Activated T-cell treated with anti-CD3 and anti-CD28 coated beads, Interleukin-2, amount 50 U/mL, for 24 hours (primary cell): Measurements from ENCODE around the gene RAB4A.
"Not testable (repeated sequence)": the region's sequence is repeated elsewhere in the genome, so short reads cannot be mapped to it uniquely, and the experiment has no call there.

Experiments
- DNase-seq: peaks from one replicate; pipeline ENCODE4 v3.0.0-alpha.2; 2020
- H3K27ac Mint-ChIP-seq: 2 replicates; pipeline ENCODE4 v1.8.0; 2020; ENCODE audit warnings: mild to moderate bottlenecking, mixed read lengths
- H3K27me3 Mint-ChIP-seq: 2 replicates; pipeline ENCODE4 v1.8.0; 2020; ENCODE audit warnings: mixed read lengths
- H3K36me3 Mint-ChIP-seq: 2 replicates; pipeline ENCODE4 v1.8.0; 2020; ENCODE audit warnings: low read depth, mixed read lengths
- H3K4me1 Mint-ChIP-seq: 2 replicates; pipeline ENCODE4 v1.8.0; 2020; ENCODE audit warnings: low read depth, mixed read lengths
- H3K4me3 Mint-ChIP-seq: 2 replicates; pipeline ENCODE4 v1.8.0; 2020; ENCODE audit warnings: mild to moderate bottlenecking, moderate library complexity, mixed read lengths
- H3K9me3 Mint-ChIP-seq: 2 replicates; pipeline ENCODE4 v1.8.0; 2020; ENCODE audit warnings: mixed read lengths

The RAB4A gene

GRCh38 chr1:229310833-229311232, 39.9 kb downstream of the RAB4A start:
- H3K27ac Mint-ChIP-seq, result no peak overlapping the region
- peaks cover 55% of the 10 kb centered on the region for H3K36me3 Mint-ChIP-seq
- no peaks in the 10 kb centered on the region for H3K27me3 Mint-ChIP-seq
- H3K4me1 Mint-ChIP-seq, result no peaks in the 10 kb centered on the region
- H3K9me3 Mint-ChIP-seq, result no peaks in the 10 kb centered on the region
- DNase-seq, result no peak
- H3K4me3 Mint-ChIP-seq, result no peak overlapping the region

- Mint-ChIP-seq H3K4me1 (no peaks in the 10 kb centered on the region), H3K4me3 (no peak overlapping the region), H3K9me3 (no peaks in the 10 kb centered on the region), H3K36me3 (peaks cover 41% of the 10 kb centered on the region), H3K27ac (no peak overlapping the region), H3K27me3 (no peaks in the 10 kb centered on the region)
- no peak for DNase-seq
These were observed 45.3 kb downstream of the RAB4A start for GRCh38 chr1:229316166-229316565.

GRCh38 chr1:229318056-229318455, 47.1 kb downstream of the RAB4A start:
- DNase-seq, result no peak
- Mint-ChIP-seq H3K36me3 (peaks cover 37% of the 10 kb centered on the region), H3K4me3 (no peak overlapping the region), H3K4me1 (no peaks in the 10 kb centered on the region), H3K27ac (no peak overlapping the region), H3K27me3 (no peaks in the 10 kb centered on the region), H3K9me3 (no peaks in the 10 kb centered on the region)

- peak overlapping the region; percentile 22 for H3K27ac Mint-ChIP-seq
- no peaks in the 10 kb centered on the region for H3K9me3 Mint-ChIP-seq
- no peak for DNase-seq
- H3K27me3 Mint-ChIP-seq, result no peaks in the 10 kb centered on the region
- H3K36me3 Mint-ChIP-seq, result peaks cover 44% of the 10 kb centered on the region
- H3K4me1 Mint-ChIP-seq, result peaks cover 4% of the 10 kb centered on the region
- H3K4me3 Mint-ChIP-seq, result no peak overlapping the region
These were observed 48.6 kb downstream of the RAB4A start for GRCh38 chr1:229319487-229319886.

- no peaks in the 10 kb centered on the region for H3K27me3 Mint-ChIP-seq
- H3K27ac Mint-ChIP-seq, result no peak overlapping the region
- no peak for DNase-seq
- H3K36me3 Mint-ChIP-seq, result peaks cover 72% of the 10 kb centered on the region
- no peak overlapping the region for H3K4me3 Mint-ChIP-seq
- H3K9me3 Mint-ChIP-seq, result no peaks in the 10 kb centered on the region
- H3K4me1 Mint-ChIP-seq, result peaks cover 31% of the 10 kb centered on the region
These were observed 52.3 kb downstream of the RAB4A start for GRCh38 chr1:229323201-229323600.

GRCh38 chr1:229323885-229324553, 53.1 kb downstream of the RAB4A start:
- no peaks in the 10 kb centered on the region for H3K27me3 Mint-ChIP-seq
- peaks cover 68% of the 10 kb centered on the region for H3K36me3 Mint-ChIP-seq
- peaks cover 33% of the 10 kb centered on the region for H3K4me1 Mint-ChIP-seq
- H3K4me3 Mint-ChIP-seq, result no peak overlapping the region
- H3K9me3 Mint-ChIP-seq, result no peaks in the 10 kb centered on the region
- no peak overlapping the region for H3K27ac Mint-ChIP-seq
- DNase-seq, result no peak

GRCh38 chr1:229325401-229325800, 54.5 kb downstream of the RAB4A start:
- peak overlapping the region; percentile 49 for H3K27ac Mint-ChIP-seq
- peaks cover 62% of the 10 kb centered on the region for H3K36me3 Mint-ChIP-seq
- peak overlapping the region; percentile 3 for H3K4me3 Mint-ChIP-seq

GRCh38 chr1:229325853-229326487, 55.1 kb downstream of the RAB4A start:
- Mint-ChIP-seq H3K4me3 (peak overlapping the region; percentile 13), H3K27ac (peak overlapping the region; percentile 70), H3K36me3 (peaks cover 58% of the 10 kb centered on the region), H3K4me1 (peaks cover 33% of the 10 kb centered on the region), H3K9me3 (no peaks in the 10 kb centered on the region), H3K27me3 (no peaks in the 10 kb centered on the region)
- no peak for DNase-seq

More at GRCh38 chr1:229325401-229325800, 54.5 kb downstream of the RAB4A start:
- Mint-ChIP-seq H3K9me3 (no peaks in the 10 kb centered on the region), H3K4me1 (peaks cover 33% of the 10 kb centered on the region), H3K27me3 (no peaks in the 10 kb centered on the region)
- no peak for DNase-seq

- Mint-ChIP-seq H3K27ac (peak overlapping the region; percentile 70), H3K9me3 (no peaks in the 10 kb centered on the region), H3K4me3 (peak overlapping the region; percentile 6), H3K36me3 (peaks cover 55% of the 10 kb centered on the region), H3K27me3 (no peaks in the 10 kb centered on the region), H3K4me1 (peaks cover 33% of the 10 kb centered on the region)
- DNase-seq, result no peak
These were observed 55.7 kb downstream of the RAB4A start for GRCh38 chr1:229326601-229327000.

GRCh38 chr1:229327765-229328164, 56.9 kb downstream of the RAB4A start:
- H3K27ac Mint-ChIP-seq, H3K27me3 Mint-ChIP-seq, DNase-seq, H3K9me3 Mint-ChIP-seq, H3K4me3 Mint-ChIP-seq: not testable (repeated sequence)
- Mint-ChIP-seq H3K36me3 (peaks cover 49% of the 10 kb centered on the region), H3K4me1 (peaks cover 33% of the 10 kb centered on the region)

- Mint-ChIP-seq H3K4me1 (peaks cover 33% of the 10 kb centered on the region), H3K27ac (peak overlapping the region; percentile 30), H3K36me3 (peaks cover 42% of the 10 kb centered on the region), H3K27me3 (no peaks in the 10 kb centered on the region), H3K9me3 (no peaks in the 10 kb centered on the region), H3K4me3 (no peak overlapping the region)
- DNase-seq, result no peak
These were observed 57.9 kb downstream of the RAB4A start for GRCh38 chr1:229328598-229329362.

- peaks cover 18% of the 10 kb centered on the region for H3K36me3 Mint-ChIP-seq
- H3K9me3 Mint-ChIP-seq, result no peaks in the 10 kb centered on the region
- no peak overlapping the region for H3K4me3 Mint-ChIP-seq
- H3K27ac Mint-ChIP-seq, result no peak overlapping the region
- H3K27me3 Mint-ChIP-seq, result no peaks in the 10 kb centered on the region
- peaks cover 19% of the 10 kb centered on the region for H3K4me1 Mint-ChIP-seq
- no peak for DNase-seq
These were observed 63.4 kb downstream of the RAB4A start for GRCh38 chr1:229334269-229334668.

- Mint-ChIP-seq H3K9me3 (no peaks in the 10 kb centered on the region), H3K27me3 (no peaks in the 10 kb centered on the region), H3K36me3 (peaks cover 18% of the 10 kb centered on the region), H3K27ac (no peak overlapping the region), H3K4me3 (no peak overlapping the region), H3K4me1 (peaks cover 24% of the 10 kb centered on the region)
- DNase-seq, result no peak
These were observed 63.8 kb downstream of the RAB4A start for GRCh38 chr1:229334716-229335115.

GRCh38 chr1:229336345-229336744, 65.4 kb downstream of the RAB4A start:
- H3K9me3 Mint-ChIP-seq, result no peaks in the 10 kb centered on the region
- DNase-seq, result no peak
- no peak overlapping the region for H3K27ac Mint-ChIP-seq
- H3K4me3 Mint-ChIP-seq, result no peak overlapping the region
- H3K4me1 Mint-ChIP-seq, result peaks cover 39% of the 10 kb centered on the region
- no peaks in the 10 kb centered on the region for H3K27me3 Mint-ChIP-seq
- peaks cover 18% of the 10 kb centered on the region for H3K36me3 Mint-ChIP-seq

- Mint-ChIP-seq H3K9me3 (no peaks in the 10 kb centered on the region), H3K36me3 (peaks cover 19% of the 10 kb centered on the region), H3K27ac (peak overlapping the region; percentile 55), H3K27me3 (no peaks in the 10 kb centered on the region), H3K4me1 (peaks cover 51% of the 10 kb centered on the region), H3K4me3 (peak overlapping the region; percentile 48)
- DNase-seq, result no peak
These were observed 68.2 kb downstream of the RAB4A start for GRCh38 chr1:229339086-229339485.
